MM.1S (cell line): Measurements from ENCODE around the gene UBP1.

Experiments
- DNase-seq: peaks from one replicate; pipeline ENCODE4 v3.0.0-alpha.2; 2015
- H2AFZ ChIP-seq: fragments of 300-600 bp; sonication (generic); 2 replicates; pipeline ENCODE4 v1.6.0; 2016; ENCODE audit warnings: antibody characterized with exemption, low read length
- H3F3A ChIP-seq: fragments of 300-600 bp; sonication (generic); 2 replicates; pipeline ENCODE4 v1.6.1; 2016; ENCODE audit warnings: mild to moderate bottlenecking, antibody characterized with exemption, low read length, moderate library complexity, mixed read lengths; ENCODE audit not compliant: insufficient read depth
- H3K27ac ChIP-seq: fragments of 300-600 bp; sonication (generic); 2 replicates; pipeline ENCODE4 v1.5.1; 2016; ENCODE audit warnings: mild to moderate bottlenecking, low read length
- H3K27me3 ChIP-seq: fragments of 300-600 bp; sonication (generic); replicated peaks from 2 replicates; pipeline ENCODE4 v1.6.0; 2016; ENCODE audit warnings: low read length; ENCODE audit not compliant: insufficient read depth
- H3K36me3 ChIP-seq: fragments of 300-600 bp; sonication (generic); replicated peaks from 2 replicates; pipeline ENCODE4 v1.6.1; 2016; ENCODE audit warnings: mild to moderate bottlenecking, low read length, mixed read lengths; ENCODE audit not compliant: insufficient read depth
- H3K4me1 ChIP-seq: fragments of 300-600 bp; sonication (generic); 2 replicates; pipeline ENCODE4 v1.6.1; 2016; ENCODE audit warnings: low read length, mixed read lengths
- H3K4me2 ChIP-seq: fragments of 300-600 bp; sonication (generic); 2 replicates; pipeline ENCODE4 v1.6.0; 2016; ENCODE audit warnings: low read depth, low read length
- H3K4me3 ChIP-seq: fragments of 300-600 bp; sonication (generic); 2 replicates; pipeline ENCODE4 v1.5.1; 2016; ENCODE audit warnings: low read length, mixed read lengths
- H3K79me2 ChIP-seq: fragments of 300-600 bp; sonication (generic); 2 replicates; pipeline ENCODE4 v1.6.1; 2016; ENCODE audit warnings: mixed run types, low read length, mixed read lengths
- H3K9ac ChIP-seq: fragments of 300-600 bp; sonication (generic); 2 replicates; pipeline ENCODE4 v1.6.1; 2016; ENCODE audit warnings: low read length, mixed read lengths
- H3K9me2 ChIP-seq: fragments of 300-600 bp; sonication (generic); replicated peaks from 2 replicates; pipeline ENCODE4 v1.6.1; 2016; ENCODE audit warnings: mild to moderate bottlenecking, low read length, mixed read lengths; ENCODE audit not compliant: insufficient read depth
- H3K9me3 ChIP-seq: fragments of 300-600 bp; sonication (generic); replicated peaks from 2 replicates; pipeline ENCODE4 v1.6.1; 2016; ENCODE audit warnings: mild to moderate bottlenecking, low read length, mixed read lengths; ENCODE audit not compliant: insufficient read depth
- H4K20me1 ChIP-seq: fragments of 300-600 bp; sonication (generic); 2 replicates; pipeline ENCODE4 v1.6.1; 2016; ENCODE audit warnings: mild to moderate bottlenecking, low read length, moderate library complexity, mixed read lengths; ENCODE audit not compliant: insufficient read depth
- EZH2 ChIP-seq: fragments of 300-600 bp; sonication (generic); optimal IDR thresholded peaks from 2 replicates; pipeline ENCODE3; 2017; ENCODE audit warnings: low read depth, mild to moderate bottlenecking, antibody characterized with exemption, low read length, mixed read lengths
- EZH2phosphoT487 ChIP-seq: fragments of 300-600 bp; sonication (generic); IDR thresholded peaks from 2 replicates; pipeline ENCODE4 v1.6.1; 2018; ENCODE audit warnings: antibody characterized with exemption, low read length
- TF ChIP-seq, protein P1 (sequence below): fragments of 300-600 bp; sonication (generic); IDR thresholded peaks from 2 replicates; pipeline ENCODE4 v1.5.1; 2016; ENCODE audit warnings: antibody characterized with exemption, low read length, mixed read lengths

Gene UBP1

DNA sequence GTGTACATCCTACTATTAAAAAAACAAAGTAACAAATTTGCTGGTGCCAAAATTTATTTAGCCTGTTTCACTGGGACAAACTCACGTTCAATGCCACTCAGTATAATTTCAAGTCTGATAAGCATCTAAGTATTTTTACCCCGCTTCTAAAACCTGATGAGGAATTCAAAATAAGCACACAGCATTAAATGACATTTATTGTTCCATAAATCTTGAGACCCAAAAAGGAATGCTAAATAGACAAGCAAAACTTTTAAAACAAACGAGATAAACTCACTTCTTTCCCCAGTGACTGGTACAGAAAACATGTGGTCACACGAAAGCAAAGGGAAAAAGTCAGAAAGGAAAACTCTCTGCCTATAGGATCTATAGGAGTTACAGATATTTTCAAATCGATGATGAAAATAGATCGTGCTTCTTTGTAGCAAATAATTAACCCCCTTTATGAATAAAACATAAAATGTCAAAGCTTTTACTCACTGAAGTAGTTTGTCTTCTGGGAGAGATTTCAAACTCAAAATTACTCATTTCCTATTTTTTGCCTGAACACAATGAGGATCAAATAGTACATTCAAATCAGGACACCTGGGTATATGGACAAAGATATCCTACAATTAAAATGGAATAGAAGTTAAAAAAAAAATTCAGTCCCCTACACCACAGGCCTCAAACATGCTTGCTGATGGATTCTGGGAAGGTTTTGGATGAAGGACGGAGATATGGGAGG lies 51.7 kb downstream of the UBP1 start:
- no peak overlapping the region for H2AFZ ChIP-seq

DNA sequence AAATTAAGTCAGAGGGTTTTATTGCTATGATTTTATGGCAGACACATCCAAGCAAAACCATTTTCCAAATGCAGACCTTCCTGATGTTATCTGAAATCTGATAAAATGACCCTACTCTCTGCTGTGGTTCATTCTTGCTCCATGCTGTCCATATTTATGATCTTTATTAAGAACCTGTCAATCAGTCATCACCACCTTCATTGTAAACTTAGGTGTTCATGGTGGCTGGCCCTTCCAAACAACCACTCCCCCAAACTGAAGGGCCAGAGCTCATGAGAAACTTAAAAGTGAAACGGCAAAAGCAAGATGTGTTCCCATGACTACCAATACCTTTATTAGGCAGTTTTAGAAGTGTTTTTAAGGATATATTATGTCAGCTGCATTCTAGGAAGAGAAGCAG lies 53.6 kb downstream of the UBP1 start:
- no peaks in the 10 kb centered on the region for H3F3A ChIP-seq
- no peaks in the 10 kb centered on the region for H3K79me2 ChIP-seq
- DNase-seq, result no peak
- H3K36me3 ChIP-seq, result no peaks in the 10 kb centered on the region
- no peaks in the 10 kb centered on the region for H3K9me2 ChIP-seq
- TF ChIP-seq, protein P1, sequence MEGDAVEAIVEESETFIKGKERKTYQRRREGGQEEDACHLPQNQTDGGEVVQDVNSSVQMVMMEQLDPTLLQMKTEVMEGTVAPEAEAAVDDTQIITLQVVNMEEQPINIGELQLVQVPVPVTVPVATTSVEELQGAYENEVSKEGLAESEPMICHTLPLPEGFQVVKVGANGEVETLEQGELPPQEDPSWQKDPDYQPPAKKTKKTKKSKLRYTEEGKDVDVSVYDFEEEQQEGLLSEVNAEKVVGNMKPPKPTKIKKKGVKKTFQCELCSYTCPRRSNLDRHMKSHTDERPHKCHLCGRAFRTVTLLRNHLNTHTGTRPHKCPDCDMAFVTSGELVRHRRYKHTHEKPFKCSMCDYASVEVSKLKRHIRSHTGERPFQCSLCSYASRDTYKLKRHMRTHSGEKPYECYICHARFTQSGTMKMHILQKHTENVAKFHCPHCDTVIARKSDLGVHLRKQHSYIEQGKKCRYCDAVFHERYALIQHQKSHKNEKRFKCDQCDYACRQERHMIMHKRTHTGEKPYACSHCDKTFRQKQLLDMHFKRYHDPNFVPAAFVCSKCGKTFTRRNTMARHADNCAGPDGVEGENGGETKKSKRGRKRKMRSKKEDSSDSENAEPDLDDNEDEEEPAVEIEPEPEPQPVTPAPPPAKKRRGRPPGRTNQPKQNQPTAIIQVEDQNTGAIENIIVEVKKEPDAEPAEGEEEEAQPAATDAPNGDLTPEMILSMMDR, result no peak
- TF ChIP-seq EZH2 (no peak), EZH2phosphoT487 (no peak)
- H3K4me3 ChIP-seq, result no peak overlapping the region
- no peak overlapping the region for H3K4me2 ChIP-seq
- H4K20me1 ChIP-seq, result no peaks in the 10 kb centered on the region
- no peaks in the 10 kb centered on the region for H3K9me3 ChIP-seq
- no peaks in the 10 kb centered on the region for H3K27me3 ChIP-seq
- H3K9ac ChIP-seq, result no peak overlapping the region
- no peak overlapping the region for H3K27ac ChIP-seq
- H3K4me1 ChIP-seq, result peaks cover 3% of the 10 kb centered on the region; the same call in 1 of the 2 replicates
- no peak overlapping the region for H2AFZ ChIP-seq

More for the DNA sequence above, 51.7 kb downstream of the UBP1 start:
- Histone ChIP-seq H3K36me3 (no peaks in the 10 kb centered on the region), H3K79me2 (no peaks in the 10 kb centered on the region), H3K9me3 (no peaks in the 10 kb centered on the region), H3K4me1 (peaks cover 8% of the 10 kb centered on the region), H3K27me3 (no peaks in the 10 kb centered on the region), H3K4me2 (no peak overlapping the region), H4K20me1 (no peaks in the 10 kb centered on the region), H3K9me2 (no peaks in the 10 kb centered on the region), H3K9ac (no peak overlapping the region), H3F3A (no peaks in the 10 kb centered on the region), H3K27ac (no peak overlapping the region), H3K4me3 (no peak overlapping the region)
- no peak for TF ChIP-seq EZH2phosphoT487
- TF ChIP-seq EZH2, result no peak
- TF ChIP-seq, protein P1, result no peak
- no peak for DNase-seq

DNA sequence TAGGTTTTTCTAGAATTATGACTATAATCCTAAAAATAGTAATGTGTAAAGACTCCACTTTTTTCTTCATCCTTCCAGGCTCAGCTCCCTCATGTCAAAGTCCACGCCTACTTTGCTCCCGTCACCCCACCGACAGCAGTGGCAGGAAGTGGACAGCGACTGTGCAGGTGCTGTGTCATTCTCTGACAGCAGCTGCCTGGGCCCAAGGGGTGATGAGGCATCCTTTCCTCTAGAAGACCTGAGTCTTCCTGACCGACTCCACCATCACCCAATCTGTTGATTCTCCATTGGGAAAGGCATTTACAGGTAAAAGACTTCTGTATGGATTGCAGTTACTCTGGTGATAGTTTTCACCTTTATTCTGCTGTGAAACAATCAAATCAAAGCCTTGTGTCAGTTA lies 54.8 kb downstream of the UBP1 start:
- no peaks in the 10 kb centered on the region for H3K27me3 ChIP-seq
- no peaks in the 10 kb centered on the region for H3K9me2 ChIP-seq
- no peaks in the 10 kb centered on the region for H3K4me1 ChIP-seq
- H4K20me1 ChIP-seq, result no peaks in the 10 kb centered on the region
- H3K36me3 ChIP-seq, result no peaks in the 10 kb centered on the region
- no peak overlapping the region for H3K4me3 ChIP-seq
- no peak overlapping the region for H3K4me2 ChIP-seq
- DNase-seq, result no peak
- no peak overlapping the region for H3K27ac ChIP-seq
- no peak for TF ChIP-seq EZH2phosphoT487
- no peak for TF ChIP-seq EZH2
- TF ChIP-seq, protein P1, result no peak
- no peaks in the 10 kb centered on the region for H3K9me3 ChIP-seq
- no peaks in the 10 kb centered on the region for H3F3A ChIP-seq
- no peak overlapping the region for H2AFZ ChIP-seq
- no peaks in the 10 kb centered on the region for H3K79me2 ChIP-seq
- H3K9ac ChIP-seq, result no peak overlapping the region
